ENCODE measurements around the gene CSF1R. TPM values are rescaled to one million over a fixed set of nuclear protein-coding genes. Genes with fewer than 3 reads are reported as not detected.

The CSF1R gene
- total and polyA plus RNA-seq, 2 of the 4 experiments (the other 2 are of a cell fraction): 0.14 to 0.36 TPM

DNA sequence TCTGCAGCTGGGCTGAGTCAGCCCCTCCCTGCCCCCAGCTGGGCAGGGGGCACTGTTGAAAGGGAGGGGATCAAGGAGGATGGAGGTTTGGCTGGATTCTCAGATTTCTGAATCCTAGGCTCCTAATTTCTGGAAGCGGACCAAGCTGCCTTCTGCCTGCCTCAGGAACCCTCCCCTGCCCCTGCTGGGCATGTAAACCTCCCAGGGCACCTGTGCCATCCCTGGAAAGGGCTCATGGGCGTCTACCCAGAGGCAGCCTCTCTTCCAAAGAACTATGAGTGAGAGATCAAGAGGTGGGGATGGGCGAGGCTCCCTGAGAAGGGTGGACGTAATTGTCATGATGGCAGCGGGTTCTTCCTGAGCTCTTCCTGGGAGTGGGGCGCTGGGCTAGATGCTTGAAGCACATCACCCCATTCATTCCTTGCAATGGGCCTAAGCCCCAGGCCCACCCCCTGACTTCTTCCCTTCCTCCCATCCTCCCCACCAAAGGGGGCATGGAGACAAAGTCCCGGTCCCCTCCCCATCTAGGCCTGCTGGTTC lies 21.6 kb downstream of the CSF1R start:
- in situ Hi-C loops (cut with MboI; ENCODE audit: low sequenced_read_pairs): no loop called here
- peak overlapping the region; percentile 91; the same call in 1 of the 2 replicates for H3K14ac ChIP-seq (replicated peaks; ENCODE audit: low read depth, low read length)
- H4K5ac ChIP-seq (ENCODE audit: low read depth, low read length): 0 out of 2 replicates have a peak overlapping the region, but pooled peaks have one; percentile 17
- no peak overlapping the region for H3K9ac ChIP-seq (ENCODE audit: low read depth, low read length)
- dilution Hi-C loops (cut with HindIII; ENCODE audit: low sequenced_read_pairs, unreplicated experiment): no loop called here
- no peaks in the 10 kb centered on the region for H3K36me3 ChIP-seq (ENCODE audit: control insufficient read depth, insufficient read depth, low read length)
- H2BK5ac ChIP-seq (ENCODE audit: low read depth, low read length, poor library complexity, severe bottlenecking): no peak overlapping the region
- peak overlapping the region; percentile 79 for H2AK5ac ChIP-seq (ENCODE audit: low read depth, low read length)
- H3K4me3 ChIP-seq (ENCODE audit: insufficient read depth, low read depth, low read length): no peak overlapping the region
- H3K27ac ChIP-seq (ENCODE audit: insufficient read depth, low read length): no peak overlapping the region; the same call in 1 of the 2 replicates
- no peak overlapping the region for H3K56ac ChIP-seq (ENCODE audit: extremely low read depth, insufficient read depth, low read length)
- H2BK15ac ChIP-seq (ENCODE audit: low read depth, low read length): peak overlapping the region; percentile 51; the same call in 1 of the 3 replicates
- H3K9me1 ChIP-seq (ENCODE audit: insufficient read depth, low read length): peaks cover 47% of the 10 kb centered on the region
- H4K8ac ChIP-seq (ENCODE audit: low read depth in 2 of 2, low read length in 2 of 2): peak overlapping the region; percentile 54 to 86; a peak in 3 of 4 replicates
- no peak overlapping the region for H3K4me2 ChIP-seq (ENCODE audit: low read depth, low read length)
- H4K91ac ChIP-seq (ENCODE audit: insufficient read depth, low read depth, low read length): peak overlapping the region; percentile 71; the same call in 1 of the 2 replicates
- peaks cover 33% of the 10 kb centered on the region for H3K4me1 ChIP-seq (ENCODE audit: control insufficient read depth, insufficient read depth, low read length)
- peak overlapping the region; percentile 89 for H2BK20ac ChIP-seq (ENCODE audit: low read depth, low read length)
- H2BK120ac ChIP-seq (ENCODE audit: low read depth, low read length): peak overlapping the region; percentile 85
- peak overlapping the region; percentile 94 for H3K4ac ChIP-seq (ENCODE audit: low read depth, low read length)
- H4K20me1 ChIP-seq (ENCODE audit: insufficient read depth, low read length): no peaks in the 10 kb centered on the region
- no TSS peak for BruUV-seq (replicated peaks)
- H2AK9ac ChIP-seq (replicated peaks; ENCODE audit: low read depth, low read length, poor library complexity): peak overlapping the region; percentile 93
- no peak overlapping the region for H3K18ac ChIP-seq (ENCODE audit: low read depth, low read length)
- DNase-seq (no peak), ATAC-seq (ENCODE audit: low read depth) (no peak; the same call in 1 of the 2 replicates)
- H3K27me3 ChIP-seq (ENCODE audit: control insufficient read depth, insufficient read depth, low read length): no peaks in the 10 kb centered on the region
- H3K9me3 ChIP-seq (ENCODE audit: control insufficient read depth, insufficient read depth, low read length): no peaks in the 10 kb centered on the region
- peak overlapping the region; percentile 25; the same call in 1 of the 2 replicates for H3K23ac ChIP-seq (ENCODE audit: low read depth, low read length)
- no peaks in the 10 kb centered on the region; a peak in 1 of 4 replicates for H3K79me1 ChIP-seq (ENCODE audit: low read depth in 1 of 2, low read length in 2 of 2)
- peak overlapping the region; percentile 82 for H2AFZ ChIP-seq (replicated peaks; ENCODE audit: low read length, poor library complexity)
- no CpG with 5 or more reads among the region's 7 CpGs for WGBS, 2 experiments (ENCODE audit: extremely low coverage in 2 of 2, insufficient read length in 1 of 2)
- POLR2A ChIA-PET (ENCODE audit: unreplicated experiment): no interaction called here
- intact Hi-C loops (cut with micrococcal nuclease): loop anchor here (5.0 kb wide), 1 partner anchor 48 kb away; no protein-coding TSS in a partner anchor
- CTCF ChIA-PET: interaction anchor here (0.8 kb wide), 1 partner anchor 88 kb away, joined by 3 read pairs; no protein-coding TSS in a partner anchor
- TF ChIP-seq RFX5 (IDR thresholded peaks at IDR 0.05; ENCODE audit: low read depth, low read length) (no peak), SMC3 (IDR thresholded peaks at IDR 0.05; ENCODE audit: low read depth, low read length) (no peak), MAFK (IDR thresholded peaks at IDR 0.05; ENCODE audit: low read depth, low read length) (no peak), MAZ (IDR thresholded peaks at IDR 0.05; ENCODE audit: borderline replicate concordance, low read depth, low read length) (no peak), CEBPB (IDR thresholded peaks at IDR 0.05; ENCODE audit: low read depth, low read length) (no peak), RCOR1 (IDR thresholded peaks at IDR 0.05; ENCODE audit: insufficient replicate concordance, low read length) (no peak), CHD1 (IDR thresholded peaks at IDR 0.05; ENCODE audit: low read depth, low read length) (no peak), POLR2A (IDR thresholded peaks at IDR 0.05; ENCODE audit: low read depth, low read length) (no peak), NFE2L2 (IDR thresholded peaks at IDR 0.05; ENCODE audit: low read depth, low read length) (no peak), MXI1 (IDR thresholded peaks at IDR 0.05; ENCODE audit: borderline replicate concordance, low read depth, low read length) (no peak), RAD21 (IDR thresholded peaks at IDR 0.05; ENCODE audit: low read length) (no peak), FOS (IDR thresholded peaks at IDR 0.05; ENCODE audit: low read depth, low read length) (no peak)
- TF ChIP-seq, protein P1, sequence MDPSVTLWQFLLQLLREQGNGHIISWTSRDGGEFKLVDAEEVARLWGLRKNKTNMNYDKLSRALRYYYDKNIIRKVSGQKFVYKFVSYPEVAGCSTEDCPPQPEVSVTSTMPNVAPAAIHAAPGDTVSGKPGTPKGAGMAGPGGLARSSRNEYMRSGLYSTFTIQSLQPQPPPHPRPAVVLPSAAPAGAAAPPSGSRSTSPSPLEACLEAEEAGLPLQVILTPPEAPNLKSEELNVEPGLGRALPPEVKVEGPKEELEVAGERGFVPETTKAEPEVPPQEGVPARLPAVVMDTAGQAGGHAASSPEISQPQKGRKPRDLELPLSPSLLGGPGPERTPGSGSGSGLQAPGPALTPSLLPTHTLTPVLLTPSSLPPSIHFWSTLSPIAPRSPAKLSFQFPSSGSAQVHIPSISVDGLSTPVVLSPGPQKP (IDR thresholded peaks at IDR 0.05; ENCODE audit: borderline replicate concordance, low read depth, low read length): no peak
- TF ChIP-seq, protein P2, sequence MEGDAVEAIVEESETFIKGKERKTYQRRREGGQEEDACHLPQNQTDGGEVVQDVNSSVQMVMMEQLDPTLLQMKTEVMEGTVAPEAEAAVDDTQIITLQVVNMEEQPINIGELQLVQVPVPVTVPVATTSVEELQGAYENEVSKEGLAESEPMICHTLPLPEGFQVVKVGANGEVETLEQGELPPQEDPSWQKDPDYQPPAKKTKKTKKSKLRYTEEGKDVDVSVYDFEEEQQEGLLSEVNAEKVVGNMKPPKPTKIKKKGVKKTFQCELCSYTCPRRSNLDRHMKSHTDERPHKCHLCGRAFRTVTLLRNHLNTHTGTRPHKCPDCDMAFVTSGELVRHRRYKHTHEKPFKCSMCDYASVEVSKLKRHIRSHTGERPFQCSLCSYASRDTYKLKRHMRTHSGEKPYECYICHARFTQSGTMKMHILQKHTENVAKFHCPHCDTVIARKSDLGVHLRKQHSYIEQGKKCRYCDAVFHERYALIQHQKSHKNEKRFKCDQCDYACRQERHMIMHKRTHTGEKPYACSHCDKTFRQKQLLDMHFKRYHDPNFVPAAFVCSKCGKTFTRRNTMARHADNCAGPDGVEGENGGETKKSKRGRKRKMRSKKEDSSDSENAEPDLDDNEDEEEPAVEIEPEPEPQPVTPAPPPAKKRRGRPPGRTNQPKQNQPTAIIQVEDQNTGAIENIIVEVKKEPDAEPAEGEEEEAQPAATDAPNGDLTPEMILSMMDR (conservative IDR thresholded peaks at IDR 0.05; ENCODE audit: low read depth, low read length): no peak
- TF ChIP-seq, protein P3, sequence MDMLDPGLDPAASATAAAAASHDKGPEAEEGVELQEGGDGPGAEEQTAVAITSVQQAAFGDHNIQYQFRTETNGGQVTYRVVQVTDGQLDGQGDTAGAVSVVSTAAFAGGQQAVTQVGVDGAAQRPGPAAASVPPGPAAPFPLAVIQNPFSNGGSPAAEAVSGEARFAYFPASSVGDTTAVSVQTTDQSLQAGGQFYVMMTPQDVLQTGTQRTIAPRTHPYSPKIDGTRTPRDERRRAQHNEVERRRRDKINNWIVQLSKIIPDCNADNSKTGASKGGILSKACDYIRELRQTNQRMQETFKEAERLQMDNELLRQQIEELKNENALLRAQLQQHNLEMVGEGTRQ (IDR thresholded peaks at IDR 0.05; ENCODE audit: low read depth, low read length): no peak
